ENCODE results near the gene LRRC75B.
A peak's percentile ranks its signal among the peaks of the same experiment; 100 is the strongest.
"Not testable (repeated sequence)": the region's sequence is repeated elsewhere in the genome, so short reads cannot be mapped to it uniquely, and the experiment has no call there.

DNA sequence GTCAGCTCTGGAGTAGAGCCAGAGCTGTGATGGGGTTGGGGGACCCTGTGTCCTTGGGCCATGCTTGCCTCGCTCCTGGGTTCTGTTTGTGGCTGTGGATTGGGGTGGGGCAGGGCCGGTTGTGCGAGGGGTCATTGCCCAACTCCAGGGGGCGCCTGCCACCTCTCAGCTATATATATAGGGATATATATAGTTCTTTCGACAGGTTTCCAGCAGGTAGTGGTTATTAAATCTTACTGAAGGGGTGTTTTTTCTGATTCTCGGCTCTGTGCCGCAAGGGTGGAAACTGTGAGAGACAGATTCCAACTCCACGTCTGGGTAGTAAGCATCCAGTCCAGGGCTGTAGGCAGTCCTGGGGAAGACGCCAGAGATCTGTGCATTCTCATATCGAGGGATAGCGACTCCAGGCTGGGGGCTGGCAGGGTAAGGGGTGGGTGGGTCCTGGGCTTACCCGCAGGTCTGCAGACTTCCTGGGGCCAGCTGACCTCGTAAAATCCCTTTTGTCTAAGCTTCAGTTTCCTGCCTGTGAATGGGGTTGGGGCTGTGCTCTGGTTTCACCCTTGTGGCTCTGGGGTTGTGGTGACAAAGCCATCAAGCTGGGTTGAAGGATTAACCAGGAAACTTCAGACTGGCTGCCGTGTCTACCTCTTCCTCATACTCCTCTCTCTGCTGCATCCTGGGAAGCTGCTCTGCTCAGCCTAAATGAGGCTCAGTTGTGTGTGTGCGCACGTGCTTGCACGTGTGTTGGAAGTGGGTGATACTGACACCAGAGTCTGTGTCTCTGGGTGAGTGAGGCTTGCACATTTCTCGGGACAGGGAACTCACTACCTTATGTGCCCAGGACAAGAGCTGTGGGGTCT is 11.1 kb upstream of the LRRC75B start:
- TF ChIP-seq, protein P1, sequence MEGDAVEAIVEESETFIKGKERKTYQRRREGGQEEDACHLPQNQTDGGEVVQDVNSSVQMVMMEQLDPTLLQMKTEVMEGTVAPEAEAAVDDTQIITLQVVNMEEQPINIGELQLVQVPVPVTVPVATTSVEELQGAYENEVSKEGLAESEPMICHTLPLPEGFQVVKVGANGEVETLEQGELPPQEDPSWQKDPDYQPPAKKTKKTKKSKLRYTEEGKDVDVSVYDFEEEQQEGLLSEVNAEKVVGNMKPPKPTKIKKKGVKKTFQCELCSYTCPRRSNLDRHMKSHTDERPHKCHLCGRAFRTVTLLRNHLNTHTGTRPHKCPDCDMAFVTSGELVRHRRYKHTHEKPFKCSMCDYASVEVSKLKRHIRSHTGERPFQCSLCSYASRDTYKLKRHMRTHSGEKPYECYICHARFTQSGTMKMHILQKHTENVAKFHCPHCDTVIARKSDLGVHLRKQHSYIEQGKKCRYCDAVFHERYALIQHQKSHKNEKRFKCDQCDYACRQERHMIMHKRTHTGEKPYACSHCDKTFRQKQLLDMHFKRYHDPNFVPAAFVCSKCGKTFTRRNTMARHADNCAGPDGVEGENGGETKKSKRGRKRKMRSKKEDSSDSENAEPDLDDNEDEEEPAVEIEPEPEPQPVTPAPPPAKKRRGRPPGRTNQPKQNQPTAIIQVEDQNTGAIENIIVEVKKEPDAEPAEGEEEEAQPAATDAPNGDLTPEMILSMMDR (IDR thresholded peaks at IDR 0.05), result peak in 1 of 3 experiments; percentile 22
- TF ChIP-seq POLR2A (IDR thresholded peaks at IDR 0.05), result not testable (repeated sequence)

Data from testis (tissue), 2 donors.